ENCODE measurements around the gene RNF121. TPM values are rescaled to one million over a fixed set of nuclear protein-coding genes. Genes with fewer than 3 reads are reported as not detected.

Gene RNF121
- total and polyA plus RNA-seq, 2 of the 13 experiments (the other 11 are each of a cell fraction or from before 2014, with no cell fraction given) = 28.6 to 44.3 TPM

GRCh38 chr11:71947498-71947897 lies 18.7 kb downstream of the RNF121 start (continued):
- no peak for TF ChIP-seq TRAFD1 (CRISPR knock-in tag; IDR thresholded peaks at IDR 0.05; ENCODE audit: borderline replicate concordance)
- peak; percentile 59; the same call in 1 of the 2 replicates for TF ChIP-seq ZKSCAN8 (CRISPR knock-in tag; IDR thresholded peaks at IDR 0.05; ENCODE audit: borderline replicate concordance)
- TF ChIP-seq YEATS2 (CRISPR knock-in tag; IDR thresholded peaks at IDR 0.05; ENCODE audit: borderline replicate concordance) = peak; percentile 46; the same call in 1 of the 2 replicates
- TF ChIP-seq, protein P1, sequence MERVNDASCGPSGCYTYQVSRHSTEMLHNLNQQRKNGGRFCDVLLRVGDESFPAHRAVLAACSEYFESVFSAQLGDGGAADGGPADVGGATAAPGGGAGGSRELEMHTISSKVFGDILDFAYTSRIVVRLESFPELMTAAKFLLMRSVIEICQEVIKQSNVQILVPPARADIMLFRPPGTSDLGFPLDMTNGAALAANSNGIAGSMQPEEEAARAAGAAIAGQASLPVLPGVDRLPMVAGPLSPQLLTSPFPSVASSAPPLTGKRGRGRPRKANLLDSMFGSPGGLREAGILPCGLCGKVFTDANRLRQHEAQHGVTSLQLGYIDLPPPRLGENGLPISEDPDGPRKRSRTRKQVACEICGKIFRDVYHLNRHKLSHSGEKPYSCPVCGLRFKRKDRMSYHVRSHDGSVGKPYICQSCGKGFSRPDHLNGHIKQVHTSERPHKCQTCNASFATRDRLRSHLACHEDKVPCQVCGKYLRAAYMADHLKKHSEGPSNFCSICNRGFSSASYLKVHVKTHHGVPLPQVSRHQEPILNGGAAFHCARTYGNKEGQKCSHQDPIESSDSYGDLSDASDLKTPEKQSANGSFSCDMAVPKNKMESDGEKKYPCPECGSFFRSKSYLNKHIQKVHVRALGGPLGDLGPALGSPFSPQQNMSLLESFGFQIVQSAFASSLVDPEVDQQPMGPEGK (CRISPR knock-in tag; IDR thresholded peaks at IDR 0.05) = 0 out of 2 replicates have a peak, but pooled peaks have one; percentile 30
- peak; percentile 34; the same call in 1 of the 2 replicates for TF ChIP-seq MEIS1 (CRISPR knock-in tag; IDR thresholded peaks at IDR 0.05; ENCODE audit: borderline replicate concordance)
- TF ChIP-seq GTF3A (CRISPR knock-in tag; conservative IDR thresholded peaks at IDR 0.05) = no peak
- peak; percentile 42; the same call in 1 of the 2 replicates for TF ChIP-seq RXRA (CRISPR knock-in tag; IDR thresholded peaks at IDR 0.05)
- TF ChIP-seq ZNF343 (CRISPR knock-in tag; IDR thresholded peaks at IDR 0.05) = no peak
- no peak for TF ChIP-seq ZSCAN12 (CRISPR knock-in tag; IDR thresholded peaks at IDR 0.05)
- TF ChIP-seq ZNF441 (CRISPR knock-in tag; IDR thresholded peaks at IDR 0.05; ENCODE audit: borderline replicate concordance) = no peak
- no peak for TF ChIP-seq CHD4 (IDR thresholded peaks at IDR 0.05; ENCODE audit: borderline replicate concordance, low read length)
- TF ChIP-seq FOXO4 (CRISPR knock-in tag; conservative IDR thresholded peaks at IDR 0.05) = no peak
- TF ChIP-seq, protein P2, sequence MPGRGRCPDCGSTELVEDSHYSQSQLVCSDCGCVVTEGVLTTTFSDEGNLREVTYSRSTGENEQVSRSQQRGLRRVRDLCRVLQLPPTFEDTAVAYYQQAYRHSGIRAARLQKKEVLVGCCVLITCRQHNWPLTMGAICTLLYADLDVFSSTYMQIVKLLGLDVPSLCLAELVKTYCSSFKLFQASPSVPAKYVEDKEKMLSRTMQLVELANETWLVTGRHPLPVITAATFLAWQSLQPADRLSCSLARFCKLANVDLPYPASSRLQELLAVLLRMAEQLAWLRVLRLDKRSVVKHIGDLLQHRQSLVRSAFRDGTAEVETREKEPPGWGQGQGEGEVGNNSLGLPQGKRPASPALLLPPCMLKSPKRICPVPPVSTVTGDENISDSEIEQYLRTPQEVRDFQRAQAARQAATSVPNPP (CRISPR knock-in tag; IDR thresholded peaks at IDR 0.05) = no peak
- TF ChIP-seq ELF1 (CRISPR knock-in tag; IDR thresholded peaks at IDR 0.05) = 0 out of 2 replicates have a peak, but pooled peaks have one; percentile 17
- no peak for TF ChIP-seq SETDB1 (CRISPR knock-in tag; IDR thresholded peaks at IDR 0.05; ENCODE audit: borderline replicate concordance)
- TF ChIP-seq PRDM10 (CRISPR knock-in tag; IDR thresholded peaks at IDR 0.05; ENCODE audit: low read depth) = 0 out of 2 replicates have a peak, but pooled peaks have one; percentile 60
- TF ChIP-seq MIER2 (CRISPR knock-in tag; IDR thresholded peaks at IDR 0.05) = peak; percentile 52; the same call in 1 of the 2 replicates
- TF ChIP-seq ZSCAN20 (CRISPR knock-in tag; IDR thresholded peaks at IDR 0.05; ENCODE audit: borderline replicate concordance) = no peak
- no peak for TF ChIP-seq KMT2A (CRISPR knock-in tag; IDR thresholded peaks at IDR 0.05)
- no peak for TF ChIP-seq SIN3A (IDR thresholded peaks at IDR 0.05; ENCODE audit: borderline replicate concordance, low read depth, low read length)

All from HepG2 (cell line).